Activated CD8-positive, alpha-beta T cell treated with anti-CD3 and anti-CD28 coated beads for 36 hours (primary cell): ENCODE results near the gene VWC2. TPM values are rescaled to one million over a fixed set of nuclear protein-coding genes. Genes with fewer than 3 reads are reported as not detected.

Source experiments
- ATAC-seq: fragments of 200-7000 bp; cut with Tn5 transposase; one replicate; pipeline ENCODE4 v1.10.0; 2021; ENCODE audit warnings: mild to moderate bottlenecking, moderate library complexity
- CTCF ChIA-PET: fragments of 350-600 bp; sonication (Branson Sonifier 250); formaldehyde crosslinking; loops from one replicate; lab custom pipeline; 2021; ENCODE audit warnings: antibody characterized with exemption; lab: Charles Lee
- POLR2A ChIA-PET: fragments of 350-600 bp; sonication (Branson Sonifier 250); formaldehyde crosslinking; loops from one replicate; lab custom pipeline; 2021; ENCODE audit warnings: antibody characterized with exemption; lab: Charles Lee
- DNase-seq: peaks from one replicate; pipeline ENCODE4 v3.0.0-alpha.2; 2020
- H3K27ac Mint-ChIP-seq: one replicate; pipeline ENCODE4 v1.8.0; 2021; ENCODE audit warnings: mild to moderate bottlenecking, mixed read lengths
- H3K27me3 Mint-ChIP-seq: one replicate; pipeline ENCODE4 v1.8.0; 2021; ENCODE audit warnings: mixed read lengths
- H3K36me3 Mint-ChIP-seq: one replicate; pipeline ENCODE4 v1.8.0; 2021; ENCODE audit warnings: low read depth, mixed read lengths
- H3K4me1 Mint-ChIP-seq: one replicate; pipeline ENCODE4 v1.8.0; 2021; ENCODE audit warnings: low read depth, mixed read lengths
- H3K4me3 Mint-ChIP-seq: one replicate; pipeline ENCODE4 v1.8.0; 2021; ENCODE audit warnings: mild to moderate bottlenecking, moderate library complexity, mixed read lengths
- H3K9me3 Mint-ChIP-seq: one replicate; pipeline ENCODE4 v1.8.0; 2021; ENCODE audit warnings: mixed read lengths
- CTCF ChIP-seq: fragments of 200-600 bp; IDR thresholded peaks from one replicate; pipeline ENCODE4 v1.8.0; 2022; ENCODE audit warnings: antibody characterized with exemption, mild to moderate bottlenecking
- intact Hi-C: fragments of 100-400 bp; cut with micrococcal nuclease; formaldehyde crosslinking; loops from one replicate; pipeline ENCODE4 v1.10.0; 2022
- total RNA-seq, 2 experiments: library from RNA; stranded (reverse); gene quantifications; one replicate each; pipeline ENCODE4 v1.2.3, GENCODE V29; 2021

The VWC2 gene
- total RNA-seq, 2 experiments from 2014 or later: not detected

GRCh38 chr7:49876202-49876601 is 102.8 kb downstream of the VWC2 start:
- no peak overlapping the region for H3K4me3 Mint-ChIP-seq
- H3K27me3 Mint-ChIP-seq: no peaks in the 10 kb centered on the region
- intact Hi-C loops: no loop called here
- DNase-seq (no peak), ATAC-seq (no peak)
- H3K27ac Mint-ChIP-seq: no peak overlapping the region
- CTCF ChIA-PET: interaction anchor here (1.2 kb wide), 1 partner anchor 66 kb away, joined by 3 read pairs; no protein-coding TSS in a partner anchor
- no peaks in the 10 kb centered on the region for H3K4me1 Mint-ChIP-seq
- POLR2A ChIA-PET: no interaction called here
- no peaks in the 10 kb centered on the region for H3K36me3 Mint-ChIP-seq
- TF ChIP-seq CTCF: no peak
- no peaks in the 10 kb centered on the region for H3K9me3 Mint-ChIP-seq

- Mint-ChIP-seq H3K27ac (no peak overlapping the region), H3K4me1 (no peaks in the 10 kb centered on the region), H3K36me3 (no peaks in the 10 kb centered on the region), H3K27me3 (peaks cover 5% of the 10 kb centered on the region), H3K4me3 (no peak overlapping the region), H3K9me3 (no peaks in the 10 kb centered on the region)
- CTCF ChIA-PET: no interaction called here
- intact Hi-C loops: no loop called here
- POLR2A ChIA-PET: interaction anchor here (0.7 to 1.1 kb wide), 2 partner anchors 13 to 141 kb away, joined by 3 to 5 read pairs; no protein-coding TSS in a partner anchor
- ATAC-seq (no peak), DNase-seq (no peak)
- no peak for TF ChIP-seq CTCF
These were observed 104.7 kb downstream of the VWC2 start for GRCh38 chr7:49878089-49878488.

- Mint-ChIP-seq H3K27ac (no peak overlapping the region), H3K27me3 (peaks cover 5% of the 10 kb centered on the region), H3K9me3 (no peaks in the 10 kb centered on the region), H3K4me3 (no peak overlapping the region), H3K36me3 (no peaks in the 10 kb centered on the region), H3K4me1 (no peaks in the 10 kb centered on the region)
- no peak for TF ChIP-seq CTCF
- ATAC-seq (no peak), DNase-seq (no peak)
- CTCF ChIA-PET: interaction anchor here (0.8 kb wide), 1 partner anchor 509 kb away, joined by 3 read pairs; no protein-coding TSS in a partner anchor
- intact Hi-C loops: no loop called here
- POLR2A ChIA-PET: interaction anchor here (0.7 to 1.1 kb wide), 2 partner anchors 13 to 140 kb away, joined by 3 to 5 read pairs; no protein-coding TSS in a partner anchor
These were observed 105.2 kb downstream of the VWC2 start for GRCh38 chr7:49878627-49879026.

- Mint-ChIP-seq H3K27ac (no peak overlapping the region), H3K4me1 (no peaks in the 10 kb centered on the region), H3K9me3 (no peaks in the 10 kb centered on the region), H3K27me3 (peaks cover 5% of the 10 kb centered on the region), H3K4me3 (no peak overlapping the region), H3K36me3 (no peaks in the 10 kb centered on the region)
- DNase-seq: no peak
- TF ChIP-seq CTCF: no peak
- ChIA-PET CTCF (no interaction called here), POLR2A (no interaction called here)
- no peak for ATAC-seq
- intact Hi-C loops: no loop called here
These were observed 110.5 kb downstream of the VWC2 start for GRCh38 chr7:49883933-49884332.

GRCh38 chr7:49885593-49886285 is 112.3 kb downstream of the VWC2 start:
- no peaks in the 10 kb centered on the region for H3K9me3 Mint-ChIP-seq
- ChIA-PET CTCF (no interaction called here), POLR2A (interaction anchor here (0.6 kb wide), 1 partner anchor 260 kb away, joined by 3 read pairs; no protein-coding TSS in a partner anchor)
- H3K4me3 Mint-ChIP-seq: no peak overlapping the region
- H3K27ac Mint-ChIP-seq: no peak overlapping the region
- DNase-seq (no peak), ATAC-seq (no peak)
- intact Hi-C loops: no loop called here
- TF ChIP-seq CTCF: no peak
- H3K36me3 Mint-ChIP-seq: no peaks in the 10 kb centered on the region
- no peaks in the 10 kb centered on the region for H3K4me1 Mint-ChIP-seq
- H3K27me3 Mint-ChIP-seq: peaks cover 5% of the 10 kb centered on the region
